Measurements from ENCODE around the gene TRPM3.

GRCh38 chr9:71037521-71037920 lies 83.9 kb downstream of the TRPM3 start:
- no peak for TF ChIP-seq ZNF277 (CRISPR knock-in tag; IDR thresholded peaks at IDR 0.05; ENCODE audit: borderline replicate concordance)
- TF ChIP-seq CEBPZ (IDR thresholded peaks at IDR 0.05; ENCODE audit: borderline replicate concordance, low read depth, low read length): no peak
- no peak for TF ChIP-seq CHD2 (IDR thresholded peaks at IDR 0.05; ENCODE audit: low read depth, low read length)
- TF ChIP-seq KHSRP (IDR thresholded peaks at IDR 0.05): no peak
- no peak for TF ChIP-seq BACH1 (tag; IDR thresholded peaks at IDR 0.05)
- no peak for TF ChIP-seq SP1 (CRISPR knock-in tag; IDR thresholded peaks at IDR 0.05)
- no peak for TF ChIP-seq XRCC3 (IDR thresholded peaks at IDR 0.05)
- TF ChIP-seq NR2C2 (CRISPR knock-in tag; IDR thresholded peaks at IDR 0.05): no peak
- TF ChIP-seq NR2C2 (tag; IDR thresholded peaks at IDR 0.05): no peak
- TF ChIP-seq TCF7L2 (IDR thresholded peaks at IDR 0.05; ENCODE audit: low read depth, low read length): no peak
- no peak for TF ChIP-seq ARNT (IDR thresholded peaks at IDR 0.05)
- no peak for TF ChIP-seq PHF8 (IDR thresholded peaks at IDR 0.05; ENCODE audit: borderline replicate concordance, low read length)
- no peak for TF ChIP-seq BCL6 (CRISPR knock-in tag; IDR thresholded peaks at IDR 0.05)

Data from K562 (cell line).